IPS-18a (cell line): ENCODE data around the gene CNOT3.
A peak's percentile ranks its signal among the peaks of the same experiment; 100 is the strongest.
"Not testable (repeated sequence)": the region's sequence is repeated elsewhere in the genome, so short reads cannot be mapped to it uniquely, and the experiment has no call there.

Source experiments
- H3K27ac ChIP-seq: one replicate; pipeline ENCODE4 v1.5.1; 2013; ENCODE audit warnings: low read length
- H3K27me3 ChIP-seq: one replicate; pipeline ENCODE4 v1.6.1; 2013; ENCODE audit warnings: mild to moderate bottlenecking, low read length; ENCODE audit not compliant: control insufficient read depth, insufficient read depth
- H3K36me3 ChIP-seq: one replicate; pipeline ENCODE4 v1.6.1; 2013; ENCODE audit warnings: low read depth, low read length; ENCODE audit not compliant: control insufficient read depth
- H3K4me1 ChIP-seq: one replicate; pipeline ENCODE4 v1.6.1; 2013; ENCODE audit warnings: low read depth, low read length; ENCODE audit not compliant: control insufficient read depth
- H3K4me3 ChIP-seq: one replicate; pipeline ENCODE4 v1.5.1; 2013; ENCODE audit warnings: low read length
- H3K9ac ChIP-seq: one replicate; pipeline ENCODE4 v1.6.1; 2013; ENCODE audit warnings: mild to moderate bottlenecking, low read length, moderate library complexity
- H3K9me3 ChIP-seq: one replicate; pipeline ENCODE4 v1.6.1; 2013; ENCODE audit warnings: low read depth, low read length; ENCODE audit not compliant: control insufficient read depth

Gene CNOT3

DNA sequence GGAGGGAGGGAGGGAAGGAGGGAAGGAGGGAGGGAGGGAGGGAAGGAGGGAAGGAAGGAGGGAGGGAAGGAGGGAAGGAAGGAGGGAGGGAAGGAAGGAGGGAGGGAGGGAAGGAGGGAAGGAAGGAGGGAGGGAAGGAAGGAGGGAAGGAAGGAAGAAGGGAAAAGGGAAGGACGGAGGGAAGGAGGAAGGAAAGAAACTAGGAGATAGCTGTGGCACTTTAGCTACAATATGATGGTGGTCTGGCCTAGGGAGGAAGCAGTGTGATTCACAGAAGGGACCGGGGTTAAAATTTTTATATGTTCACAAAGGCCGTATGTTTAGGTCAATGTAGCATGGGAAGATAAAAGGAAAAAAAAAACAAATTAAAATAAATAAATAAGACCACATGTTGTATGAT, 44.3 kb downstream of the CNOT3 start:
- not testable (repeated sequence) for H3K9ac ChIP-seq, H3K27ac ChIP-seq, H3K27me3 ChIP-seq, H3K4me1 ChIP-seq, H3K9me3 ChIP-seq, H3K4me3 ChIP-seq
- H3K36me3 ChIP-seq, result peaks cover 14% of the 10 kb centered on the region

DNA sequence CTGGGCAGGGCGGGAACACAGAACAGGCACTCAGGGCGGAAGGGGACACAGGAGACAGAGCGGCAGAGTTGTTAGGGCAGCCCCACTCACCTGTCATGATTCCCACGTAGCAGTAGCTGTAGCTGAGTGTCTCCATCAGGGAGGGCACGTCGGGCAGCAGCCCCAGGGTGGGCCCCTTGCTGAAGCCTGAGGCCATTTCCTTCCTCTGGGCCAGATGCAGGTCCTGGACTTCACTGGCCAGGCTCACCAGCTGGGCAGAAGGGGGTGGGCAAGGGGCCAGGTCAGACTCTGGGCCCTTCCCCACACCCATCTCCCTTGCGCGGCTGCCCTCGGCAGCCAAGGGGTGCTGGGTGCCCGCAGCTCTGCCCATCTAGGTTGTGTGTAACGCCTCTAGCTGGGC, 45.9 kb downstream of the CNOT3 start:
- Histone ChIP-seq H3K9ac (no peak overlapping the region), H3K27me3 (no peaks in the 10 kb centered on the region), H3K4me1 (peaks cover 5% of the 10 kb centered on the region), H3K9me3 (no peaks in the 10 kb centered on the region), H3K27ac (no peak overlapping the region), H3K36me3 (peaks cover 14% of the 10 kb centered on the region), H3K4me3 (no peak overlapping the region)

DNA sequence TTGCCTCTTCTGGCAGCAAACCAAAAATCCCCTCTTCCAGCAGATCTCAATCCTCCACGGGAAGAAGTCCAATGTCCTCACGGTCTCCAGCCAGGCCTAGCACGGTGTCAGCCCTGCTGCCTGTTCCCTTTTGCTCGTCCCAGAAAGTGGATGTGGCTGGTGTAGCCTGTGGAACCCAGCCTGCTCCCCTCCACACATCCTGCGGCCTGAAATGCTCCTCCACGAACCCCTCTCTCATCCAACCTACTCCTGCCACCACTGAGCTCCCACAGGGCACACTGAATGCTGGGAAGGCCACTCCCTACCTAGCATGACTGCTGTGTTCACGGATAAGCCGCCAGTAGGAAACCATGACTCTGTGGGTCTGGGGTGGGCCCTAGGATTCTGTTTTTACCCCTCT, 48.8 kb downstream of the CNOT3 start:
- Histone ChIP-seq H3K9ac (no peak overlapping the region), H3K27ac (no peak overlapping the region), H3K9me3 (no peaks in the 10 kb centered on the region), H3K4me1 (peaks cover 5% of the 10 kb centered on the region), H3K36me3 (peaks cover 10% of the 10 kb centered on the region), H3K27me3 (no peaks in the 10 kb centered on the region), H3K4me3 (no peak overlapping the region)

DNA sequence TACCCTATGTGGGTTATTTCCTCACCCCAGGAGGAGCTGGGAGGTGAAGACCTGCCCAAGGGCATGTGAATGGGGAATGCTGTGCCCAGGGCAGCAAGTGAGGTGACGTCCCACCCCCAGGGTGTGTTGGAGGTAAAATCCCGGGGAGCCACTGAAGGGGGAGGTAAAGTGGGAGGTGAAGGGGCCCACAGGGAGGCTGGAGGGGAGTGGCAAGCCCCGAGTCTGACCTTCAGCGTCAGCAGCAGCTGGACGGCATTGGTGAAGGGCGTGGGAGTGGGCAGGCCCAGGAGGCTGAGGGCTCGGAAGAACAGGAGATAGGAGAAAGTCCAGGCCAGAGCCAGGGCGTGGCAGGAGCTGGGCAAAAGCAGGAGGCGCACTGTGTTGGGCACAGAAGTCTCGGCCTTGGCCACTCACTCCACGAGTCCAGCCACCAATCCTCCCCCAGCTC, 49.4 kb downstream of the CNOT3 start:
- Histone ChIP-seq H3K4me3 (no peak overlapping the region), H3K36me3 (peaks cover 10% of the 10 kb centered on the region), H3K9me3 (no peaks in the 10 kb centered on the region), H3K4me1 (peaks cover 5% of the 10 kb centered on the region), H3K27ac (no peak overlapping the region), H3K27me3 (no peaks in the 10 kb centered on the region), H3K9ac (no peak overlapping the region)

DNA sequence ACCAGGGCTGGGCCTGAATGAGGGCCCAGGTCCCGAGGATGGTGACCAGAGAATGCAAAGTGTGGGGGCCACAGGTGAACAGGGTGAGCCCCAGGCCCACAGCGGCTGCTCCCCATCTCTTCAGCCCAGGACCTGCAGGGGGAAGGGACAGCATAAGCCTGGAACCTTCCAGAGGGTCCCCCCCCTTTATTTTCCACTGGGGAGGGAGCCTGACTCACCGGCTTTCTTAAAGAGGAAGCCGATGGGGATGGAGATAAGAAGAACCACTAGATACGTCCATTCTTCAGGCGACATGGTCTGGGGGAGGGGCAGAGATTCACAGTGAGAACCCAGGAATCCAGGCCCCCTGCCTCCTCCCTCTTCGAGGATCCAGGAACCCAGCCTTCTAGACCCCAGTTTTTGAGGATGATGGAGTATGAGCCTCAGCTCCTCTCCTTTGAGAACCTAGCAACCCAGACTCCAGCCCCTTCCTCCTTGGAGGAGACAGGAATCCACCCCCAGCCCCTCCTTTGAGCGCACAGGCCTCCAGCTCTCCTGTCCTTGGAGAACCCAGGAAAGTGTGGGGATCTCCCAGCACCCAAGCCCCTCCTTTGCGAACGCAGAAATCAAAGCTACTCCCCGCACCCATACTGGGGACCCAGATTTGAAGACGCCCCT, 50.8 kb downstream of the CNOT3 start:
- Histone ChIP-seq H3K36me3 (peaks cover 10% of the 10 kb centered on the region), H3K27me3 (no peaks in the 10 kb centered on the region), H3K9me3 (no peaks in the 10 kb centered on the region), H3K4me1 (peaks cover 10% of the 10 kb centered on the region), H3K27ac (no peak overlapping the region), H3K9ac (peak overlapping the region; percentile 83), H3K4me3 (peak overlapping the region; percentile 81)

DNA sequence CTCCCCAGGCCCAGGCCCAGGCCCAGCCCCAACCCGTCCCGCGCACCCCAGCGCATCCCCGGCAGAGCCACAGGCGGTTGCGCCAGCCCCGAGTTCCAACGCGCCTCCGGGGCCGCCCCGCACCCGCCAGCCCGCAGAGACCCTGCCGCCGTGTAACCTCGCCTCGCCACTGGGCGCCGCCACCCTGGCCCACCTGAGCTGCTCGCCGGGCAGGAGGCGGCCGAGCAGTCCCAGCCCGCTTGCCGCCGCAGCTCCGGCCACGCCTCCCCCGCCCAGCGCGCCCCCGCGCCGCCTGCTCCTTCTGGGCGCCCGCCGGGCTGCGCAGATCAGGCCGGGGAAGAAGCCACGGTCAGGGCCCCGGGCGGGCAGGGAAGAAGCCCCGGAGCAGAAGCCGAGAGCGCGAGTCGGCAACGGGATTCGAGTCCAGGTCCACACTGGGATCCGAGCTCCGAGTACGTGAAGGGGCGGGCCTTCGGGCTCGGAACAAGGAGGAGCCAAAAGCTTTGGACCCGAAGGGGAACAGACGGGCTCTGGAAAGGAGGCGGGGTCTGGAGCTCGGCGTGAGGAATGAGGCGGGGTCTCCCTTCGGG, 51.7 kb downstream of the CNOT3 start, which contains the start of gene MBOAT7:
Gene MBOAT7, minus strand, starts transcription at position 436 of the 590 bp plus-strand sequence. CDS start 1,072 bp downstream, outside the sequence.
- H3K27me3 ChIP-seq, result no peaks in the 10 kb centered on the region
- H3K9me3 ChIP-seq, result no peaks in the 10 kb centered on the region
- H3K4me1 ChIP-seq, result peaks cover 10% of the 10 kb centered on the region
- peak within 1 kb of the TSS; percentile 98 for H3K27ac ChIP-seq
- peak within 1 kb of the TSS; percentile 84 for H3K4me3 ChIP-seq
- peak within 1 kb of the TSS; percentile 94 for H3K9ac ChIP-seq
- H3K36me3 ChIP-seq, result peaks cover 14% of the 10 kb centered on the region

DNA sequence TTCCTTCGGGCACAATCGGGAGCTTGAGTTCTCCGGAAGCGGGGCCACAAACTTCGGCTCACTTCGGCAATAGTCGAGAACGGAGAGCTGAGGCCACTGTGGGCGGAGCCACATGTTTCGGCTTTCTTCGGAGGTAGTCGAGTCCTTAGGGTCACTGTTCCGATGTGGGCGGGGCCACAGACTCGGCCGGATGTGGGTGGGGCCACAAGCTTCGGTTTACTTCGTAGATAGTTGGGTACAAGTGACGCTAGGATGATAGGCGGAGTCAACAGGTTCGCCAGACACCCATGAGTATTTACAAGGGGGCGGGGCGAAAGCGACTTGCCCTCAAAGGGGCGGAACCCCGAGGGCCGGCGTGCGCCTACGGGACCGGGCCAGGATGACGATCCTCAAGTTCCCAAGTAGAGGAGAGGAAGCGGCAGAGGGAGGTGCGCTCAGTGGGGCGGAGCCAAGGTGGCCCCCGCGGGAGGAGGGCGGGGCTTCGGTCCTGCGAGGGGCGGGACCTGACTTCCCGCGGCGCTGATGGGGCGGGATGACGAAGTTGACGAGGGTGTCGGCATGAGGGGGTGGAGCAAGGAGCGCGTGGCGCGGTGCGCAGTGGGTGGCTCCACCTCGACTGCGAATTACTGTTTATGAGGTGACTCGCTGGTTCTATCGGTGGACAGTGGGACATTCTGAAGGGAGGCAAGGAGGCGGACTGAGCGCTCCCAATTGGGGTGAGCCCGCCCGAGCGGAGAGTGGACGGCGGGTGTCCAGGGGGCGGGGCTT, 52.4 kb downstream of the CNOT3 start:
- no peaks in the 10 kb centered on the region for H3K27me3 ChIP-seq
- no peaks in the 10 kb centered on the region for H3K9me3 ChIP-seq
- H3K9ac ChIP-seq, result peak overlapping the region; percentile 94
- peaks cover 17% of the 10 kb centered on the region for H3K36me3 ChIP-seq
- peak overlapping the region; percentile 98 for H3K27ac ChIP-seq
- peak overlapping the region; percentile 84 for H3K4me3 ChIP-seq
- H3K4me1 ChIP-seq, result peaks cover 10% of the 10 kb centered on the region

DNA sequence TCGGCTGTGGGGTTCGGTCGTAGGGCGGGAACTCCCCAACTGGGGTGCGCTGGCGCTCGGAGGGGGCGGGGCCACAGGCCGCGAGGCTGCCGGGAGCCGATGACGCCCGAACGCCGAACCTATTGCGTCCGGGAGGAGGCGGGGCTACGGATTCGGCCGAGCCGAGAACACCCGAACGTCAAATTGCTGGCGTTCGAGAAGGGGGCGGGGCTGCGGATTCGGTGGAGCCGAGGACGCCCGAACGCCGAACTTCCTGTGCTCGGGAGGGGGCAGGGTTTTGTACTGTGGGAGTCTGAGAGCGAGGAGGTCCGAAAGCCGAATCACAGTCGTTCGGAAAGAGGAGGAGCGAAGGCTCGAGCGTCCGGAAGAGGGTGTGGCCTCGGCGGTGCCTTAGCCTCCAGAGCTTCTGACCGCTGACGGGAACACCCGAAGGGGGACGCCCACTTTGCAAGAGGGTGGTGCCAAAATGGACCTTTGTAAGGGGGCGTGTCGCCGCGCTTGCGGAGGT, 53.0 kb downstream of the CNOT3 start:
- Histone ChIP-seq H3K9ac (peak overlapping the region; percentile 94), H3K27ac (peak overlapping the region; percentile 98), H3K36me3 (peaks cover 13% of the 10 kb centered on the region), H3K27me3 (no peaks in the 10 kb centered on the region), H3K9me3 (no peaks in the 10 kb centered on the region), H3K4me3 (peak overlapping the region; percentile 90), H3K4me1 (peaks cover 10% of the 10 kb centered on the region)

DNA sequence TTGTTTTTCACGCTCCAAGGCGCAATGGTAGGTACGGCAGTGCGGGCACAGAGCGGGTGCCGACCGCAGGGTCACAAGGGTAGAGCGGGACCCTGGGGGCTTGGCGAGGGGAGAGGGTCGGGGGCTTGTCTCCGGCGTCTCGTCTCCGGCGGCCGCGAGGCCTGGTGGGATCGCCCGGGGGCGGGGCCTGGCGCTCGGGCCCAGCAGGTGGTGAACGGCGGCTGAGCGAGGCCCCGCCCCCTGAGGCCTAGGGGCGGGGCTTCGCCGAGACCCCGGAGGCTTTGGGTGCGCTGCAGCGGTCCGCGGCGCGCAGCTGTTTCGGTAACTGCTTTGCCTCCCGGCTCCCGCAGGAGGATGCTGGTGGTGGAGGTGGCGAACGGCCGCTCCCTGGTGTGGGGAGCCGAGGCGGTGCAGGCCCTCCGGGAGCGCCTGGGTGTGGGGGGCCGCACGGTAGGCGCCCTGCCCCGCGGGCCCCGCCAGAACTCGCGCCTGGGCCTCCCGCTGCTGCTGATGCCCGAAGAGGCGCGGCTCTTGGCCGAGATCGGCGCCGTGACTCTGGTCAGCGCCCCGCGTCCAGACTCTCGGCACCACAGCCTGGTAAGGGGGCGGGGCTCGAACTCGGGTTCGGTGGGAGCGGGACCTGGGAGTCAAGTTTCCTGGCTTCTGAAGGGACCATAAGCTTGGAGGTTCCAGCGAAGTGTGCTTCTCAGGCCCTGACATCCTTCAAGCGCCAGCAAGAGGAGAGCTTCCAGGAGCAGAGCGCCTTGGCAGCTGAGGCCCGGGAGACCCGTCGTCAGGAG, 53.6 kb downstream of the CNOT3 start, which contains the start of gene TSEN34:
Gene TSEN34, plus strand, starts transcription at position 298 of the 800 bp plus-strand sequence. Its CDS starts 57 bp downstream, at position 355.
- H3K36me3 ChIP-seq, result peaks cover 13% of the 10 kb centered on the region
- H3K27ac ChIP-seq, result peak within 1 kb of the TSS; percentile 98
- peak within 1 kb of the TSS; percentile 94 for H3K9ac ChIP-seq

DNA sequence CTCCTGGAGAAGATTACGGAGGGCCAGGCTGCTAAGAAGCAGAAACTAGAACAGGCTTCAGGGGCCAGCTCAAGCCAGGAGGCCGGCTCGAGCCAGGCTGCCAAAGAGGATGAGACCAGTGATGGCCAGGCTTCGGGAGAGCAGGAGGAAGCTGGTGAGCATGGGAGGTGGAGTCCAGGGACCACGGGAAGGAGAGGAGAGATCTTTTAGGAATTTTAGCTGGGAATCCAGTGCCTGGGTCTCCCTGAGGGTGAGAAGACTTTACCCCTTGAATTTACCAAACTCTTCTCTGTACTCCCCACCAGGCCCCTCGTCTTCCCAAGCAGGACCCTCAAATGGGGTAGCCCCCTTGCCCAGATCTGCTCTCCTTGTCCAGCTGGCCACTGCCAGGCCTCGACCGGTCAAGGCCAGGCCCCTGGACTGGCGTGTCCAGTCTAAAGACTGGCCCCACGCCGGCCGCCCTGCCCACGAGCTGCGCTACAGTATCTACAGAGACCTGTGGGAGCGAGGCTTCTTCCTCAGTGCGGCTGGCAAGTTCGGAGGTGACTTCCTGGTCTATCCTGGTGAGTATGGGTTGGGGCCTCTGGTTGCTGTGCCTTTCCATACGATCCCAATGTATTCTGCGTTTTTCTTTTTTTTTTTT, 54.4 kb downstream of the CNOT3 start:
- Histone ChIP-seq H3K9me3 (no peaks in the 10 kb centered on the region), H3K4me3 (peak overlapping the region; percentile 90), H3K27ac (no peak overlapping the region), H3K9ac (peak overlapping the region; percentile 94), H3K27me3 (no peaks in the 10 kb centered on the region), H3K4me1 (peaks cover 10% of the 10 kb centered on the region), H3K36me3 (peaks cover 13% of the 10 kb centered on the region)

More for the DNA sequence above, 53.6 kb downstream of the CNOT3 start, which contains the start of gene TSEN34:
- Histone ChIP-seq H3K4me3 (peak within 1 kb of the TSS; percentile 90), H3K27me3 (no peaks in the 10 kb centered on the region), H3K4me1 (peaks cover 10% of the 10 kb centered on the region), H3K9me3 (no peaks in the 10 kb centered on the region)
